ENCODE measurements around the gene S100Z.

DNA sequence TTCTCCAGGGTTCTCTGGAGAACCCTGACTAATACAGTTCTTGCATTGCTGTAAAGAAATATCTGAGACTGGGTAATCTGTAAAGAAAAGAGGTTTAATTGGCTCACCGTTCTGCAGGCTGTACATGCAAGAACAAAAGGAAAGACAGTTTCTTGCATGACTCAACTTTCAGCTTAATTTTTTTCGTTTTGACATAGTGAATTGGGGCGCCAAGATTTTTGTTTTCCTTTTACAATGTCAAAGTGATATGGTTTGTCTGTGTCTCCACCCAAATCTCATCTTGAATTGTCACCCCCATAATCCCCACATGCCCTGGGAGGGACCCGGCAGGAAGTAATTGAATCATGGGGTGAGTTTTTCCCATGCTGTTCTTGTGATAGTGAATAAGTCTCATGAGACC, 91.2 kb downstream of the S100Z start:
- TF ChIP-seq CTCF (IDR thresholded peaks at IDR 0.05) (no peak), EZH2 (IDR thresholded peaks at IDR 0.05) (no peak), EZH2phosphoT487 (IDR thresholded peaks at IDR 0.05) (no peak)
